ENCODE results near the gene GNAS.

- TF ChIP-seq NFRKB (IDR thresholded peaks at IDR 0.05; ENCODE audit: low read depth) (no peak), KDM4B (IDR thresholded peaks at IDR 0.05; ENCODE audit: borderline replicate concordance in 2 of 2, low read depth in 1 of 2) (no peak), CBX5 (IDR thresholded peaks at IDR 0.05; ENCODE audit: borderline replicate concordance, low read depth) (no peak), TAF1 (IDR thresholded peaks at IDR 0.05; ENCODE audit: control insufficient read depth, extremely low read depth, insufficient read depth, low read length, severe bottlenecking) (no peak), KLF10 (CRISPR knock-in tag; IDR thresholded peaks at IDR 0.05) (no peak)
These were observed 44.3 kb downstream of the GNAS start for GRCh38 chr20:58896820-58897219.
